HG02678 (cell line): ENCODE measurements around the gene PTRH2.

ENCODE experiments used
- ATAC-seq: cut with Tn5 transposase; IDR thresholded peaks from one replicate; pipeline ENCODE4 v1.9.1; 2021; ENCODE audit warnings: mild to moderate bottlenecking, moderate library complexity; ENCODE audit not compliant: unreplicated experiment

The PTRH2 gene

GRCh38 chr17:59722623-59723022, 15.4 kb upstream of the PTRH2 start:
- no peak for ATAC-seq

GRCh38 chr17:59719526-59719925, 12.3 kb upstream of the PTRH2 start:
- no peak for ATAC-seq

- ATAC-seq: no peak
Measured at GRCh38 chr17:59716427-59716826, 9.2 kb upstream of the PTRH2 start.

GRCh38 chr17:59714255-59714654, 7.0 kb upstream of the PTRH2 start:
- ATAC-seq: no peak

GRCh38 chr17:59712862-59713261, 5.6 kb upstream of the PTRH2 start:
- no peak for ATAC-seq

- ATAC-seq: no peak
Measured at GRCh38 chr17:59711936-59712335, 4.7 kb upstream of the PTRH2 start.

GRCh38 chr17:59707971-59708430, 771 bp upstream of the PTRH2 start:
- ATAC-seq: no peak

GRCh38 chr17:59702304-59702703, 4.9 kb downstream of the PTRH2 start:
- ATAC-seq: no peak

- no peak for ATAC-seq
Measured at GRCh38 chr17:59699786-59700185, 7.4 kb downstream of the PTRH2 start.

- no peak for ATAC-seq
Measured at GRCh38 chr17:59699218-59699617, 8.0 kb downstream of the PTRH2 start.

- no peak for ATAC-seq
Measured at GRCh38 chr17:59698143-59698542, 9.1 kb downstream of the PTRH2 start.

GRCh38 chr17:59696682-59697277, 10.4 kb downstream of the PTRH2 start:
- ATAC-seq: no peak

GRCh38 chr17:59695945-59696681, 11.1 kb downstream of the PTRH2 start:
- no peak for ATAC-seq

- ATAC-seq: no peak
Measured at GRCh38 chr17:59694344-59694743, 12.9 kb downstream of the PTRH2 start.

- ATAC-seq: no peak
Measured at GRCh38 chr17:59693582-59693981, 13.6 kb downstream of the PTRH2 start.

- no peak for ATAC-seq
Measured at GRCh38 chr17:59688496-59688895, 18.7 kb downstream of the PTRH2 start.

- ATAC-seq: no peak
Measured at GRCh38 chr17:59688008-59688407, 19.2 kb downstream of the PTRH2 start.

- no peak for ATAC-seq
Measured at GRCh38 chr17:59684967-59685366, 22.3 kb downstream of the PTRH2 start.

GRCh38 chr17:59683283-59683682, 23.9 kb downstream of the PTRH2 start:
- no peak for ATAC-seq

- no peak for ATAC-seq
Measured at GRCh38 chr17:59680314-59680713, 26.9 kb downstream of the PTRH2 start.

- ATAC-seq: no peak
Measured at GRCh38 chr17:59678918-59679317, 28.3 kb downstream of the PTRH2 start.

- ATAC-seq: no peak
Measured at GRCh38 chr17:59676716-59677115, 30.5 kb downstream of the PTRH2 start.

GRCh38 chr17:59675231-59675630, 32.0 kb downstream of the PTRH2 start:
- ATAC-seq: no peak
